ENCODE data around the gene MXI1. TPM values are rescaled to one million over a fixed set of nuclear protein-coding genes. Genes with fewer than 3 reads are reported as not detected.

MXI1 gene
- polyA plus RNA-seq, 1 donor: 22.9 TPM

GRCh38 chr10:110207805-110208613, 604 bp downstream of the MXI1 start:
- WGBS (ENCODE audit: insufficient coverage, low lambda C conversion rate): no CpG with 5 or more reads among the region's 57 CpGs
- H3K36me3 ChIP-seq (ENCODE audit: control insufficient read depth, insufficient read depth, low read length): no peaks in the 10 kb centered on the region
- peak overlapping the region; percentile 65 for H3K4me3 ChIP-seq (ENCODE audit: low read length)
- H3K27me3 ChIP-seq (ENCODE audit: control insufficient read depth, insufficient read depth, low read length): no peaks in the 10 kb centered on the region
- DNase-seq: peak; percentile 38 to 73
- peak overlapping the region; percentile 66 for H3K27ac ChIP-seq (ENCODE audit: low read length)
- peaks cover 33% of the 10 kb centered on the region for H3K4me1 ChIP-seq (ENCODE audit: control insufficient read depth, insufficient read depth, low read length)
- H3K9me3 ChIP-seq (ENCODE audit: control insufficient read depth, low read depth, low read length): no peaks in the 10 kb centered on the region

DNA sequence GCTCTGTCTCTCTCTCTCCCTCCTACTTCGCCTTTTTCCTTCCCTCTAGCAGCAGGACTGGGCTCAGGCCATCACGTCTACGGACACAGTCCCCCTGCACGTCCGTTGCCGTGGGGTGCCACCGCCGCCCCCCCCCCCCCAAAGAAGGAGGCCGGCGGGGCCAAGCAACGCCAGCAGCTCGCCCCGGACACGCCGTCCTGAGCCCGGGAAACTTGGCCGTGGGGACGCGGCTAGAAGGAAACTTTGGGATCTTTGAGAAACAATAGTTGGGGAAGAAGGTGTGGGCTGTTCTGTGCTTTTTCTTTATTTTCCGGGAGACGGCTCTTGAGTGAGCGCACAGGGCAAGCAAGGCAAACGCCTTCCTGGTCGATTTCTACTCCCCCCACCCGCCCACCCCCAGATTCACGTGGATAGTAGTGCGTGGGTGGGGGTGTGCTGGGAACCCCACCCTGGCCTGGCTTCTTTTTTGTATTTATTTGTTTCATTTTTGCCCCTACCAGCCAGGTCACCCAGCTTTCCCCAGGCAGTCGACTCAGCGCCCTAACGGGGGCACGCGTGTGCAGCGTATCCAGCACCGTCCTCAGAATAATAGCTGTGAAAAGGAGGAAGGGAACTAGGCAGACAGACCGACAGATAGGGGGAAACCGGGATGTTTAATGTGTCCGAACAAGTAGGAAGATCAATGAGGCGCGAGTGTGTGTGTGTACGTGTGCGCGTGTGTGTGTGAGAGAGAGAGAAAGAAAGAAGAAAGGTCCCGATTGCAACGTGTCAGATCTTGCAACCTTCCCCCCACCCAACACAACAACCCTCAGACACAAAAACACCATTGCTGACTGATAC, 1.4 kb downstream of the MXI1 start:
- DNase-seq: peak; percentile 35 to 75
- Histone ChIP-seq H3K27ac (ENCODE audit: low read length) (peak overlapping the region; percentile 66), H3K27me3 (ENCODE audit: control insufficient read depth, insufficient read depth, low read length) (no peaks in the 10 kb centered on the region), H3K4me3 (ENCODE audit: low read length) (peak overlapping the region; percentile 65), H3K4me1 (ENCODE audit: control insufficient read depth, insufficient read depth, low read length) (peaks cover 26% of the 10 kb centered on the region), H3K9me3 (ENCODE audit: control insufficient read depth, low read depth, low read length) (no peaks in the 10 kb centered on the region), H3K36me3 (ENCODE audit: control insufficient read depth, insufficient read depth, low read length) (no peaks in the 10 kb centered on the region)
- WGBS (ENCODE audit: insufficient coverage, low lambda C conversion rate): no CpG with 5 or more reads among the region's 44 CpGs

GRCh38 chr10:110209454-110209925, 2.1 kb downstream of the MXI1 start:
- Histone ChIP-seq H3K27ac (ENCODE audit: low read length) (peak overlapping the region; percentile 37), H3K9me3 (ENCODE audit: control insufficient read depth, low read depth, low read length) (no peaks in the 10 kb centered on the region), H3K4me3 (ENCODE audit: low read length) (peak overlapping the region; percentile 65), H3K36me3 (ENCODE audit: control insufficient read depth, insufficient read depth, low read length) (no peaks in the 10 kb centered on the region), H3K4me1 (ENCODE audit: control insufficient read depth, insufficient read depth, low read length) (peaks cover 24% of the 10 kb centered on the region), H3K27me3 (ENCODE audit: control insufficient read depth, insufficient read depth, low read length) (no peaks in the 10 kb centered on the region)
- WGBS (ENCODE audit: insufficient coverage, low lambda C conversion rate): no CpG with 5 or more reads among the region's 24 CpGs
- peak; percentile 36 to 78 for DNase-seq

- H3K4me3 ChIP-seq (ENCODE audit: low read length): peak overlapping the region; percentile 79
- no CpG with 5 or more reads among the region's 63 CpGs for WGBS (ENCODE audit: insufficient coverage, low lambda C conversion rate)
- no peaks in the 10 kb centered on the region for H3K27me3 ChIP-seq (ENCODE audit: control insufficient read depth, insufficient read depth, low read length)
- peaks cover 24% of the 10 kb centered on the region for H3K4me1 ChIP-seq (ENCODE audit: control insufficient read depth, insufficient read depth, low read length)
- peak overlapping the region; percentile 73 for H3K27ac ChIP-seq (ENCODE audit: low read length)
- peak; percentile 33 to 60 for DNase-seq
- H3K36me3 ChIP-seq (ENCODE audit: control insufficient read depth, insufficient read depth, low read length): no peaks in the 10 kb centered on the region
- no peaks in the 10 kb centered on the region for H3K9me3 ChIP-seq (ENCODE audit: control insufficient read depth, low read depth, low read length)
These were observed 2.7 kb downstream of the MXI1 start for GRCh38 chr10:110209926-110210673.

DNA sequence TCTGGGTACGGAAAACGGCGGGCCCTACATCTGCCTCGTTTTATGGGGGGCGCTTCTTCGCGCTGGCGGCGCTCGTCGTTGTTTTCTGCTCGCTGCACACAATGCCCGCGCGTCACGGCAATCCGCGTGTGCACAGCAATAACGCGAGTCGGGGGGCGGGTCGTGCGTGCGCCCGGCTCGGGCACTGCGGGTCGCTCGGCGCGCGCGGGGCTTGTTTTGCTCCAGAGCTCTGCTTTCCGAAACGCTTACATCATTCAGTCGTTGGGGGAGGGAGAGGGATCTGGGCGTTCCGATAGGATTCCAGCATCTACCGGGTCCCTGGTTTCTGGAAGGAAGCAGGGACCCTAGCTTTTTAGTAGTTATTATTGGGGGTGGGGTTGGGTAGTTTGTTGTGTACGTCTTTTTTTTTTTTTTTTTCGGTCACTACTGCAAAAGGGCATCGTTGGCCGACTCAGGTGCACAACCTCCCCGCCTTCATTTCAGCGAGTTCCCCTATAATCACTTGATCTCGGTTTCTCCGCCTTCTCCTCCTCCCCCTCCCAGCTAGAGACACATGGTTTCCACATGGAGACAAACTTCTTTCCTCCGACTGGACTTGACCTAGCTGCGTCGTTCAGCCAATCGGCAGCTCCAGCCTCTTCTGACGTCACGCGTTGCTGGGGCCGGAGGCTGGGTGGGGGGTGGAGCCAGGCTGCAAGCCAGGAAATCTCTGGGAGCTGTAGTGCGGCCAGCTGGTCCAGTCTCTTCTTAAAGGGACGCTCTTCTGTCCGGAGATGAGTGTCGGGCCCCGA, 3.5 kb downstream of the MXI1 start:
- peak; percentile 98 for DNase-seq
- H3K4me3 ChIP-seq (ENCODE audit: low read length): peak overlapping the region; percentile 79
- H3K27ac ChIP-seq (ENCODE audit: low read length): peak overlapping the region; percentile 73
- no peaks in the 10 kb centered on the region for H3K27me3 ChIP-seq (ENCODE audit: control insufficient read depth, insufficient read depth, low read length)
- H3K36me3 ChIP-seq (ENCODE audit: control insufficient read depth, insufficient read depth, low read length): no peaks in the 10 kb centered on the region
- H3K4me1 ChIP-seq (ENCODE audit: control insufficient read depth, insufficient read depth, low read length): peaks cover 32% of the 10 kb centered on the region
- H3K9me3 ChIP-seq (ENCODE audit: control insufficient read depth, low read depth, low read length): no peaks in the 10 kb centered on the region
- WGBS (ENCODE audit: insufficient coverage, low lambda C conversion rate): 0% methylated on average over 5 of the region's 61 CpGs

- no peak for DNase-seq
- H3K36me3 ChIP-seq (ENCODE audit: control insufficient read depth, insufficient read depth, low read length): no peaks in the 10 kb centered on the region
- no peaks in the 10 kb centered on the region for H3K27me3 ChIP-seq (ENCODE audit: control insufficient read depth, insufficient read depth, low read length)
- peaks cover 37% of the 10 kb centered on the region for H3K4me1 ChIP-seq (ENCODE audit: control insufficient read depth, insufficient read depth, low read length)
- WGBS (ENCODE audit: insufficient coverage, low lambda C conversion rate): no CpG with 5 or more reads among the region's 10 CpGs
- H3K9me3 ChIP-seq (ENCODE audit: control insufficient read depth, low read depth, low read length): no peaks in the 10 kb centered on the region
- peak overlapping the region; percentile 67 for H3K27ac ChIP-seq (ENCODE audit: low read length)
- H3K4me3 ChIP-seq (ENCODE audit: low read length): peak overlapping the region; percentile 46
These were observed 4.0 kb downstream of the MXI1 start for GRCh38 chr10:110211465-110211843.

- peak; percentile 48 to 57 for DNase-seq
- H3K4me1 ChIP-seq (ENCODE audit: control insufficient read depth, insufficient read depth, low read length): peaks cover 41% of the 10 kb centered on the region
- no peak overlapping the region for H3K4me3 ChIP-seq (ENCODE audit: low read length)
- H3K27ac ChIP-seq (ENCODE audit: low read length): peak overlapping the region; percentile 5
- H3K9me3 ChIP-seq (ENCODE audit: control insufficient read depth, low read depth, low read length): no peaks in the 10 kb centered on the region
- H3K27me3 ChIP-seq (ENCODE audit: control insufficient read depth, insufficient read depth, low read length): no peaks in the 10 kb centered on the region
- 67% methylated on average over 1 of the region's 5 CpGs for whole genome bisulfite sequencing (ENCODE audit: insufficient coverage, low lambda C conversion rate)
- H3K36me3 ChIP-seq (ENCODE audit: control insufficient read depth, insufficient read depth, low read length): no peaks in the 10 kb centered on the region
These were observed 5.0 kb downstream of the MXI1 start for GRCh38 chr10:110212119-110213006.

- Histone ChIP-seq H3K27me3 (ENCODE audit: control insufficient read depth, insufficient read depth, low read length) (no peaks in the 10 kb centered on the region), H3K4me3 (ENCODE audit: low read length) (no peak overlapping the region), H3K9me3 (ENCODE audit: control insufficient read depth, low read depth, low read length) (no peaks in the 10 kb centered on the region), H3K36me3 (ENCODE audit: control insufficient read depth, insufficient read depth, low read length) (no peaks in the 10 kb centered on the region), H3K27ac (ENCODE audit: low read length) (no peak overlapping the region), H3K4me1 (ENCODE audit: control insufficient read depth, insufficient read depth, low read length) (peaks cover 47% of the 10 kb centered on the region)
- no peak for DNase-seq
- WGBS (ENCODE audit: insufficient coverage, low lambda C conversion rate): 67% methylated on average over 1 of the region's 3 CpGs
These were observed 7.0 kb downstream of the MXI1 start for GRCh38 chr10:110214371-110214826.

Measured in large intestine (tissue), 3 donors.